Measurements from ENCODE around the gene MYL10. TPM values are rescaled to one million over a fixed set of nuclear protein-coding genes. Genes with fewer than 3 reads are reported as not detected.
A peak's percentile ranks its signal among the peaks of the same experiment; 100 is the strongest.

MYL10 gene
- total RNA-seq, 1 experiment from 2014 or later, result 0.30 TPM

DNA sequence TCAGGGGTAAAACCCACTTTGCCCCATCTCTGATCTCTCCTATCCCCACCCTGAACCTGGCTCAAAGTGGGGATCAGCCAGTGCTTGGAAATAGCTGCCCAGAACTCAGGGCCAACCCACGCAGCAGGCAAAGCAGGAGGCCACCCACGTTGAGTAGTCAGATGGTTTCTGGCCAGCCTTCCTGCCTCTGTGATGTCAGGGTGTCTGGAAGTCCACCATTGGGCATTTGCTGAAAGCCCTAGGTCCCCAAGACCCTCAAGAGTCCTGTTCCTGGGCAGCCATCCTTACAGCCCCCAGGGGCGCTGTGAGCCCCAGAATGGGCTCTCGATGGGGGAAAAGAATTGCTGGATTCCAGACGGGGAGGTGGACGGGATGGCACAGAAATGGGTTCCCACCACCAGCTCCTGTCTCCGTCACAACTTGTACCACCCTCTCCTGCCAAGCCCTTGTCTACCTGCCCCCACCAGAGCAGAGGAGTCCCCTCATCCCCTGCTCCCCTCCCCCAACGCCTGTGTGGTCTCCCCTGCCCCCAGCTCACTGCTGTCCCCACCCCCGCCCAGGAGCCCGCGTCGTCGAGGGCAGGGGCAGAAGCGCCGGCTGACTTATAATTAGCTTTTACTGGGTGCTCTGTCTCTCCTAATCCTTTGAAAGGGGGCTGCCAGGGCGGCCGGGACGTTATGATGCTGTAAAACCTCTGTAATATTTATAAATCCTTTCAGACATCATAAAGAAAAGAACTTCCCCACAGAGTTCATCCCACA, 3.9 kb downstream of the MYL10 start:
- POLR2A ChIA-PET (ENCODE audit: low non-redundant PET), result no interaction called here
- no peak overlapping the region for H3K27ac ChIP-seq (ENCODE audit: low read depth, low read length, poor library complexity, severe bottlenecking)
- intact Hi-C loops (cut with micrococcal nuclease; ENCODE audit: unreplicated experiment), result no loop called here
- DNase-seq (ENCODE audit: low spot score), result peak; percentile 79
- BruUV-seq (replicated peaks), result no TSS peak
- H3K4me3 ChIP-seq (ENCODE audit: low read depth, low read length, poor library complexity, severe bottlenecking), result no peak overlapping the region
- no peaks in the 10 kb centered on the region for H3K36me3 ChIP-seq (ENCODE audit: insufficient read depth, low read length, poor library complexity, severe bottlenecking)
- no peaks in the 10 kb centered on the region for H3K9me3 ChIP-seq (ENCODE audit: low read depth, low read length, poor library complexity, severe bottlenecking)
- no peaks in the 10 kb centered on the region for H3K27me3 ChIP-seq (replicated peaks; ENCODE audit: insufficient read depth, low read depth, low read length, poor library complexity)
- peaks cover 22% of the 10 kb centered on the region for H3K4me1 ChIP-seq (ENCODE audit: insufficient read depth, low read length, poor library complexity, severe bottlenecking)
- CTCF ChIA-PET, result interaction anchor here (0.6 kb wide), 1 partner anchor 25 kb away, joined by 3 read pairs; no protein-coding TSS in a partner anchor
- TF ChIP-seq EZH2 (IDR thresholded peaks at IDR 0.05; ENCODE audit: borderline replicate concordance, low read depth, low read length, poor library complexity, severe bottlenecking), result no peak
- TF ChIP-seq, protein P1, sequence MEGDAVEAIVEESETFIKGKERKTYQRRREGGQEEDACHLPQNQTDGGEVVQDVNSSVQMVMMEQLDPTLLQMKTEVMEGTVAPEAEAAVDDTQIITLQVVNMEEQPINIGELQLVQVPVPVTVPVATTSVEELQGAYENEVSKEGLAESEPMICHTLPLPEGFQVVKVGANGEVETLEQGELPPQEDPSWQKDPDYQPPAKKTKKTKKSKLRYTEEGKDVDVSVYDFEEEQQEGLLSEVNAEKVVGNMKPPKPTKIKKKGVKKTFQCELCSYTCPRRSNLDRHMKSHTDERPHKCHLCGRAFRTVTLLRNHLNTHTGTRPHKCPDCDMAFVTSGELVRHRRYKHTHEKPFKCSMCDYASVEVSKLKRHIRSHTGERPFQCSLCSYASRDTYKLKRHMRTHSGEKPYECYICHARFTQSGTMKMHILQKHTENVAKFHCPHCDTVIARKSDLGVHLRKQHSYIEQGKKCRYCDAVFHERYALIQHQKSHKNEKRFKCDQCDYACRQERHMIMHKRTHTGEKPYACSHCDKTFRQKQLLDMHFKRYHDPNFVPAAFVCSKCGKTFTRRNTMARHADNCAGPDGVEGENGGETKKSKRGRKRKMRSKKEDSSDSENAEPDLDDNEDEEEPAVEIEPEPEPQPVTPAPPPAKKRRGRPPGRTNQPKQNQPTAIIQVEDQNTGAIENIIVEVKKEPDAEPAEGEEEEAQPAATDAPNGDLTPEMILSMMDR (conservative IDR thresholded peaks at IDR 0.05; ENCODE audit: low read depth, low read length), result peak; percentile 49

DNA sequence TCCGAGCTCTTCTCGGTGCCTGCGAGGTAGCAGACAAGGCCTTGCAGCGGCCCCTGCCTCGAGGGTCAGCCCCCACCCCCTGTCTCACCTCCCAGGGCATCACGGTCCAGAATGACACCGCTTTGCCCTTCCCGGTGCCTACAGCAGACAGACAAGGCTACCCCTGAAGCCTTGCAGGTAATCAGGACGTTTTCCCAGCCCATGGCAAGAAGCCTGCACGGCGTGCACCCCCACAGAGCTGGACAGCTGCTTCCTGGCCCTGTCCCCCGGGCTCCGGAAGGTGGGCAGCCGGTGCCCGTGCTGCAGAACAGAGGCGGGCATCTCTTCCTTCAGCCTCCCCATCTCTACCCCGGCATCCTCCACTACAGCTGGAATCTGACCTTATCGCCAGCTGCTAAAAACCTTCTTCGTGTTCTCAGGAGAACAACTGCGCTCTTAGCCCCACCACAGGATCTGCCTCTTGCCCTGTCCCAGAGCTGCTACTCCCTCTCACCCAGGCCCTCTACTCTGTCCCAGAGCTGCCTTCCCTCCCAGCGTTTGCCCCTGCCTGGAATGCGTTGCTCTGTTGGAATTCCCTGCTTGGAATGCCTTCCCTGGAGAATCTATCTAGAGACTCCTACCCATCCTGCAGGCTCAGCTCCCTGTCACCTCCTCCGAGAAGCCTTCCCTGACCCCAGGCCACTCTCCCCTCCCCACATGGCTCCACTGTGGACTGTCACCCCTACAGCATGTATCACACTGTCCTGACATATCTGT, 4.7 kb downstream of the MYL10 start:
- H3K9me3 ChIP-seq (ENCODE audit: low read depth, low read length, poor library complexity, severe bottlenecking), result no peaks in the 10 kb centered on the region
- no peaks in the 10 kb centered on the region for H3K27me3 ChIP-seq (replicated peaks; ENCODE audit: insufficient read depth, low read depth, low read length, poor library complexity)
- H3K4me3 ChIP-seq (ENCODE audit: low read depth, low read length, poor library complexity, severe bottlenecking), result no peak overlapping the region
- no peaks in the 10 kb centered on the region for H3K36me3 ChIP-seq (ENCODE audit: insufficient read depth, low read length, poor library complexity, severe bottlenecking)
- H3K4me1 ChIP-seq (ENCODE audit: insufficient read depth, low read length, poor library complexity, severe bottlenecking), result peaks cover 22% of the 10 kb centered on the region
- no peak for DNase-seq (ENCODE audit: low spot score)
- ChIA-PET POLR2A (ENCODE audit: low non-redundant PET) (no interaction called here), CTCF (no interaction called here)
- no TSS peak for BruUV-seq (replicated peaks)
- TF ChIP-seq EZH2 (IDR thresholded peaks at IDR 0.05; ENCODE audit: borderline replicate concordance, low read depth, low read length, poor library complexity, severe bottlenecking), result no peak
- TF ChIP-seq, protein P1 (conservative IDR thresholded peaks at IDR 0.05; ENCODE audit: low read depth, low read length), result no peak
- H3K27ac ChIP-seq (ENCODE audit: low read depth, low read length, poor library complexity, severe bottlenecking), result no peak overlapping the region
- intact Hi-C loops (cut with micrococcal nuclease; ENCODE audit: unreplicated experiment), result no loop called here

DNA sequence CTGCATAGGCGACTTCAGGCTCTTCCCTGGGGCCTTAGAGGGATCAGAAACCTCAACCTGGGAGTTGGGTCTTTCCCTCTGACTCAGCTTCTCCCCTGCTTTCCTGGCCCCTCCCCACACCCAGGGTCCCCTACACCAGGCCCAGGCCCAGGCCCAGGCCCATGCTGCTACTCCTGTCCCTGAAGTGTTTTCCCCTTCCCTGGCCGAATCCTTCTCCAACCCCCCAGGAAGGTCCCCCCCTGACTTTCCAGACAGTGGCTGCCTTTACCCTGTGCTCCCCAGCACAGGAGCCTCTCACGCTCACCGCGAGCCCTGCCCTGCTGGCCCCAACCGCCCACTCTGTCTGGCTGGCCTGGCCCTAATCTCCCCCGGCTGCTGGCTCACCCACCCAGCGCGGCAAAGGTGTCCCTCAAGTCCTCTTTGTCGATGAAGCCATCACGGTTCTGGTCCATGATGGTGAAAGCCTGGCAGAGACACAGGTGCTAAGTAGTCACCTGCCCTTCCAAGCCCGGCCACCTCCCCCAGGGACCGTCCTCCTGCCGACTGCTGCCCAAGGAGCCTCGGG, 6.4 kb downstream of the MYL10 start:
- H3K4me1 ChIP-seq (ENCODE audit: insufficient read depth, low read length, poor library complexity, severe bottlenecking), result peaks cover 22% of the 10 kb centered on the region
- no peaks in the 10 kb centered on the region for H3K9me3 ChIP-seq (ENCODE audit: low read depth, low read length, poor library complexity, severe bottlenecking)
- intact Hi-C loops (cut with micrococcal nuclease; ENCODE audit: unreplicated experiment), result no loop called here
- no peak for TF ChIP-seq EZH2 (IDR thresholded peaks at IDR 0.05; ENCODE audit: borderline replicate concordance, low read depth, low read length, poor library complexity, severe bottlenecking)
- TF ChIP-seq, protein P1 (conservative IDR thresholded peaks at IDR 0.05; ENCODE audit: low read depth, low read length), result no peak
- no TSS peak for BruUV-seq (replicated peaks)
- ChIA-PET CTCF (no interaction called here), POLR2A (ENCODE audit: low non-redundant PET) (no interaction called here)
- H3K36me3 ChIP-seq (ENCODE audit: insufficient read depth, low read length, poor library complexity, severe bottlenecking), result no peaks in the 10 kb centered on the region
- H3K27me3 ChIP-seq (replicated peaks; ENCODE audit: insufficient read depth, low read depth, low read length, poor library complexity), result no peaks in the 10 kb centered on the region
- no peak for DNase-seq (ENCODE audit: low spot score)
- H3K4me3 ChIP-seq (ENCODE audit: low read depth, low read length, poor library complexity, severe bottlenecking), result no peak overlapping the region
- H3K27ac ChIP-seq (ENCODE audit: low read depth, low read length, poor library complexity, severe bottlenecking), result no peak overlapping the region

Measured in A673 (cell line).